ENCODE results near the gene AP2B1. TPM values are rescaled to one million over a fixed set of nuclear protein-coding genes. Genes with fewer than 3 reads are reported as not detected.
A peak's percentile ranks its signal among the peaks of the same experiment; 100 is the strongest.
"Not testable (repeated sequence)": the region's sequence is repeated elsewhere in the genome, so short reads cannot be mapped to it uniquely, and the experiment has no call there.

The AP2B1 gene
- total RNA-seq, 2 experiments from 2014 or later, result 166 to 184 TPM

GRCh38 chr17:35584061-35584460, 3.1 kb upstream of the AP2B1 start:
- Mint-ChIP-seq H3K9me3 (ENCODE audit: low read depth) (no peaks in the 10 kb centered on the region), H3K4me3 (no peak overlapping the region), H3K4me1 (peaks cover 24% of the 10 kb centered on the region), H3K27ac (no peak overlapping the region), H3K36me3 (peaks cover 2% of the 10 kb centered on the region), H3K27me3 (no peaks in the 10 kb centered on the region)
- CTCF ChIA-PET, result no interaction called here
- no peak for DNase-seq
- no peak for ATAC-seq

GRCh38 chr17:35586569-35587073, 501 bp upstream of the AP2B1 start:
- CTCF ChIA-PET, result interaction anchor here (1.1 to 1.7 kb wide), 6 partner anchors 8 to 47 kb away, joined by 3 to 13 read pairs (median 5); partner anchors contain the start of gene PEX12
- Mint-ChIP-seq H3K4me1 (peaks cover 32% of the 10 kb centered on the region), H3K27ac (peak overlapping the region; percentile 98), H3K27me3 (no peaks in the 10 kb centered on the region), H3K9me3 (ENCODE audit: low read depth) (no peaks in the 10 kb centered on the region), H3K36me3 (peaks cover 2% of the 10 kb centered on the region), H3K4me3 (peak overlapping the region; percentile 96)
- DNase-seq (no peak), ATAC-seq (peak; percentile 14)

- CTCF ChIA-PET, result interaction anchor here (1.0 to 2.2 kb wide), 7 partner anchors 9 to 176 kb away, joined by 3 to 14 read pairs (median 4); partner anchors contain the start of genes PEX12 and SLFN12L
- Mint-ChIP-seq H3K4me1 (peaks cover 32% of the 10 kb centered on the region), H3K9me3 (ENCODE audit: low read depth) (no peaks in the 10 kb centered on the region), H3K27me3 (no peaks in the 10 kb centered on the region), H3K36me3 (peaks cover 10% of the 10 kb centered on the region), H3K27ac (peak overlapping the region; percentile 98), H3K4me3 (peak overlapping the region; percentile 96)
- DNase-seq (no peak), ATAC-seq (peak; percentile 32)
These were observed 1.2 kb downstream of the AP2B1 start for GRCh38 chr17:35588196-35588920.

- Mint-ChIP-seq H3K27ac (no peak overlapping the region), H3K27me3 (no peaks in the 10 kb centered on the region), H3K4me1 (peaks cover 9% of the 10 kb centered on the region), H3K4me3 (no peak overlapping the region), H3K36me3 (peaks cover 60% of the 10 kb centered on the region), H3K9me3 (ENCODE audit: low read depth) (no peaks in the 10 kb centered on the region)
- no peak for DNase-seq
- CTCF ChIA-PET, result interaction anchor here (0.7 kb wide), 1 partner anchor 99 kb away, joined by 3 read pairs; no protein-coding TSS in a partner anchor
- no peak for ATAC-seq
These were observed 8.9 kb downstream of the AP2B1 start for GRCh38 chr17:35596072-35596471.

DNA sequence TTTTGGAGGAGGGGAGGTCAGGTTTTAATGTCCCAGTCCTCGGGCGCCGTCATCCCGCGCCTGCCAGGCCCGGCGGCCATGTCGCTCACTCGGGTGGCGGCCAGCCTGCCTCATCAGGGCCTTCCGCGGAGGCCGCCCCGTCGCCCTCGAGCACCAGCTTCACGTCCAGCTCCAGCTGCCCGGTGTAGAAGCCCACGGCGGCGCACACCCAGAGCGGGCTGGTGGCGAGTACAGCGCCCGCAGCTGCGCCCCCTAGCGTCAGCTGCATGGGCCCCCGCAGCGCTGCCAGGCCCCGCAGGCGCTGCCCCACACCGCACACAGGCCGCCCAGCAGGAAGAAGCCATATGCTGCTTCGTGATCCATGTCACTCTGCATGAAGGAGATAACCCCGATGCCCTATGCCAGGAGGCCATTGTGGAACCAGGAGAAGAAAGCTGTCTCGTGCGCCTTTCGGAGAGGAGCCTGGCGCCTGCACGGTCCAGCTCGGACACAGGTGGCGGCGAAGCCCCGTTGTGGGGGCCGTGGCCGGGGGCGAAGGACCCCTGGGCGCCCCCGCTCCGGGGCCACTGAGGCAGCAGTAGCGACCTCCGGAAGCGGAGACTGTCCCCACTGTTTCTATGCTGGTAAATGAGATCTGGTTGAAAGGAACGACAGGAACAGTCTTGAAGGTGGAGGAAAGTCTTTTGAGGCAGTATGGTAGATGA, 9.6 kb downstream of the AP2B1 start:
- CTCF ChIA-PET, result interaction anchor here (0.6 to 1.5 kb wide), 3 partner anchors 10 to 98 kb away, joined by 3 to 4 read pairs (median 3); partner anchors contain the start of gene AP2B1
- H3K4me3 Mint-ChIP-seq, result no peak overlapping the region
- no peaks in the 10 kb centered on the region for H3K9me3 Mint-ChIP-seq (ENCODE audit: low read depth)
- H3K27me3 Mint-ChIP-seq, result no peaks in the 10 kb centered on the region
- peaks cover 64% of the 10 kb centered on the region for H3K36me3 Mint-ChIP-seq
- DNase-seq (no peak), ATAC-seq (no peak)
- no peak overlapping the region for H3K27ac Mint-ChIP-seq
- H3K4me1 Mint-ChIP-seq, result peaks cover 7% of the 10 kb centered on the region

DNA sequence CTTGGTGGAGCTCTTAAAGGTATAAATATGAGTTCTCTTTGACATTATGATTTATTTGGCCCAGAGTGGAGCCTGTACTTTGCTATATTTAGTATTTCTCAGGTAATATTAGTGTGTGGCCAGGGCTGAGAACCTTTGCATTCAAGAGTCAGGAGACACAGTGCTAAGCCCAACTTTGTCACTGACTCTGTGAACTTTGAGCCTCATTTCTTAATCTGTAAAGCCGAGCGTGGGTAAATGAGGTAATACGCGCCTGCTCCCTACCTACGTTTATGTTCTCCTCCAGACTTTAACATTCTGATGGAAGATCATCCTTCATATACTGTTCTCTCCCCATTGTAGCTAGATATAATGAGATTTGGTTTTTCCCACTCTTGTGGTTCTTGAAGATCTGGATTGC, 10.5 kb downstream of the AP2B1 start:
- H3K9me3 Mint-ChIP-seq (ENCODE audit: low read depth), result no peaks in the 10 kb centered on the region
- no peak overlapping the region for H3K4me3 Mint-ChIP-seq
- ATAC-seq (no peak), DNase-seq (no peak)
- H3K36me3 Mint-ChIP-seq, result peaks cover 64% of the 10 kb centered on the region
- H3K27ac Mint-ChIP-seq, result no peak overlapping the region
- H3K27me3 Mint-ChIP-seq, result no peaks in the 10 kb centered on the region
- peaks cover 7% of the 10 kb centered on the region for H3K4me1 Mint-ChIP-seq
- CTCF ChIA-PET, result interaction anchor here (0.6 to 1.5 kb wide), 2 partner anchors 11 to 42 kb away, joined by 3 to 4 read pairs; partner anchors contain the start of gene AP2B1

- Mint-ChIP-seq H3K4me1 (peaks cover 4% of the 10 kb centered on the region), H3K36me3 (peaks cover 54% of the 10 kb centered on the region), H3K27me3 (no peaks in the 10 kb centered on the region), H3K4me3 (no peak overlapping the region), H3K27ac (no peak overlapping the region), H3K9me3 (ENCODE audit: low read depth) (no peaks in the 10 kb centered on the region)
- DNase-seq, result no peak
- CTCF ChIA-PET, result interaction anchor here (1.5 kb wide), 1 partner anchor 160 kb away, joined by 4 read pairs; no protein-coding TSS in a partner anchor
- ATAC-seq, result no peak
These were observed 16.6 kb downstream of the AP2B1 start for GRCh38 chr17:35603674-35604073.

DNA sequence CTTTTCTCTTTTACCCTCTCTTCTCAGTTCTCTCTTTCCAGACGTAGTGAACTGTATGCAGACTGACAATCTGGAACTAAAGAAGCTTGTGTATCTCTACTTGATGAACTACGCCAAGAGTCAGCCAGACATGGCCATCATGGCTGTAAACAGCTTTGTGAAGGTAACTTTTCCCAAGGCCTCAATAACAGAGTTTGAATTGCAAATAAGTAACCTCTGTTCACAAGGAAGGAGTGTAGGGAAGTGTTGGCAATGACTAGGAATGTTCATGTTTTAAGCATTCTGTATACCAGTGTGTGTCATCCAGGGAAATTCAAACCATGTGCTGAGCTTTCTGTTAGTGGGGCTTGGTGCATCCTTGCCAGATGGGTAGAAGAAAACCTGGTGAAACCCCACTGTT, 18.6 kb downstream of the AP2B1 start:
- Mint-ChIP-seq H3K27me3 (no peaks in the 10 kb centered on the region), H3K4me3 (no peak overlapping the region), H3K4me1 (peaks cover 4% of the 10 kb centered on the region), H3K36me3 (peaks cover 51% of the 10 kb centered on the region), H3K27ac (no peak overlapping the region), H3K9me3 (ENCODE audit: low read depth) (no peaks in the 10 kb centered on the region)
- DNase-seq (no peak), ATAC-seq (no peak)
- CTCF ChIA-PET, result interaction anchor here (1.0 kb wide), 2 partner anchors 10 to 142 kb away, joined by 3 to 4 read pairs; no protein-coding TSS in a partner anchor

GRCh38 chr17:35607239-35607847, 20.2 kb downstream of the AP2B1 start:
- peaks cover 4% of the 10 kb centered on the region for H3K4me1 Mint-ChIP-seq
- no peak overlapping the region for H3K27ac Mint-ChIP-seq
- no peak overlapping the region for H3K4me3 Mint-ChIP-seq
- no peaks in the 10 kb centered on the region for H3K27me3 Mint-ChIP-seq
- H3K9me3 Mint-ChIP-seq (ENCODE audit: low read depth), result no peaks in the 10 kb centered on the region
- H3K36me3 Mint-ChIP-seq, result peaks cover 46% of the 10 kb centered on the region
- DNase-seq (no peak), ATAC-seq (no peak)
- CTCF ChIA-PET, result interaction anchor here (0.8 to 2.3 kb wide), 3 partner anchors 141 to 295 kb away, joined by 5 to 12 read pairs (median 7); no protein-coding TSS in a partner anchor

GRCh38 chr17:35609831-35610230, 22.7 kb downstream of the AP2B1 start:
- Mint-ChIP-seq H3K27me3 (no peaks in the 10 kb centered on the region), H3K36me3 (peaks cover 41% of the 10 kb centered on the region)
- CTCF ChIA-PET, result no interaction called here

GRCh38 chr17:35610746-35611145, 23.6 kb downstream of the AP2B1 start:
- H3K36me3 Mint-ChIP-seq, result peaks cover 40% of the 10 kb centered on the region
- H3K27me3 Mint-ChIP-seq; DNase-seq; ATAC-seq; H3K4me3 Mint-ChIP-seq; H3K9me3 Mint-ChIP-seq (ENCODE audit: low read depth); H3K4me1 Mint-ChIP-seq; H3K27ac Mint-ChIP-seq: not testable (repeated sequence)
- CTCF ChIA-PET, result interaction anchor here (0.9 to 4.5 kb wide), 2 partner anchors 136 to 154 kb away, joined by 3 to 55 read pairs; no protein-coding TSS in a partner anchor

More at GRCh38 chr17:35609831-35610230, 22.7 kb downstream of the AP2B1 start:
- Mint-ChIP-seq H3K27ac (no peak overlapping the region), H3K4me3 (no peak overlapping the region), H3K4me1 (peaks cover 4% of the 10 kb centered on the region), H3K9me3 (ENCODE audit: low read depth) (no peaks in the 10 kb centered on the region)
- DNase-seq, result no peak
- no peak for ATAC-seq

- Mint-ChIP-seq H3K27me3 (no peaks in the 10 kb centered on the region), H3K4me1 (no peaks in the 10 kb centered on the region), H3K9me3 (ENCODE audit: low read depth) (no peaks in the 10 kb centered on the region), H3K27ac (no peak overlapping the region), H3K4me3 (no peak overlapping the region), H3K36me3 (peaks cover 36% of the 10 kb centered on the region)
- ATAC-seq (no peak), DNase-seq (peak; percentile 56)
- CTCF ChIA-PET, result interaction anchor here (0.6 to 4.5 kb wide), 29 partner anchors 10 to 356 kb away, joined by 3 to 55 read pairs (median 4); partner anchors contain the start of genes AP2B1, MMP28, RASL10B and TAF15
These were observed 25.9 kb downstream of the AP2B1 start for GRCh38 chr17:35612924-35613521.

Measured in activated CD8-positive, alpha-beta memory T cell treated with anti-CD3 and anti-CD28 coated beads, Interleukin-2, amount 10 ng/mL, durations not matched to agents 7 days and 5 days (primary cell).